ENCODE measurements around the gene TDP2. TPM values are rescaled to one million over a fixed set of nuclear protein-coding genes. Genes with fewer than 3 reads are reported as not detected.
A peak's percentile ranks its signal among the peaks of the same experiment; 100 is the strongest.
"Not testable (repeated sequence)": the region's sequence is repeated elsewhere in the genome, so short reads cannot be mapped to it uniquely, and the experiment has no call there.

TDP2 gene
- total and polyA plus RNA-seq, 9 of the 15 experiments (the other 6 are each of a cell fraction or from before 2014, with no cell fraction given), result 27.7 to 60.1 (median 31.8) TPM

GRCh38 chr6:24662236-24662635 lies 4.5 kb downstream of the TDP2 start:
- intact Hi-C loops (cut with micrococcal nuclease) (no loop called here), in situ Hi-C loops (cut with MboI) (no loop called here)
- no peak for ATAC-seq
- WGBS (ENCODE audit: insufficient coverage, low coverage, missing lambda C conversion rate), result 92% methylated on average over 10 of the region's 10 CpGs
- Histone ChIP-seq H3K27me3 (ENCODE audit: control insufficient read depth in 2 of 2, insufficient read depth in 2 of 2, low read length in 2 of 2) (no peaks in the 10 kb centered on the region), H3K9ac (ENCODE audit: insufficient read depth in 1 of 2, low read depth in 2 of 2, low read length in 2 of 2) (no peak overlapping the region), H2AFZ (ENCODE audit: low read depth, low read length) (no peak overlapping the region), H3K4me3 (no peak overlapping the region), H3K9me3 (replicated peaks; ENCODE audit: control insufficient read depth, insufficient read depth, low read depth, low read length) (no peaks in the 10 kb centered on the region), H4K20me1 (replicated peaks; ENCODE audit: control insufficient read depth, insufficient read depth, low read length) (no peaks in the 10 kb centered on the region), H3K4me1 (replicated peaks in 1 of 2; ENCODE audit: control insufficient read depth in 2 of 2, insufficient read depth in 2 of 2, low read length in 2 of 2) (peaks cover 3 to 28% of the 10 kb centered on the region in 2 experiments; a peak in 3 of 5 replicates), H3K4me2 (ENCODE audit: insufficient read depth, low read length) (no peak overlapping the region), H3K79me2 (ENCODE audit: control insufficient read depth, insufficient read depth, low read length) (peaks cover 47% of the 10 kb centered on the region), H3K36me3 (ENCODE audit: control insufficient read depth, insufficient read depth, low read length) (peaks cover 52% of the 10 kb centered on the region), H3K27ac (ENCODE audit: extremely low read depth, low read depth, low read length) (no peak overlapping the region), H3K9me1 (ENCODE audit: control insufficient read depth, insufficient read depth, low read length) (no peaks in the 10 kb centered on the region)
- ChIA-PET CTCF (ENCODE audit: low intra/inter-chr PET ratio) (no interaction called here), POLR2A (interaction anchor here (0.6 kb wide), 1 partner anchor 19 kb away, joined by 3 read pairs; no protein-coding TSS in a partner anchor)
- no peak for FAIRE-seq
- no TSS peak for BruUV-seq (replicated peaks)
- no peak for DNase-seq (ENCODE audit: extremely low read depth in 1 of 4, low spot score in 3 of 4)
- TF ChIP-seq POLR2G (IDR thresholded peaks at IDR 0.05; ENCODE audit: low read depth, low read length), result no peak
- 0 out of 2 replicates have a peak, but pooled peaks have one; percentile 2 for TF ChIP-seq POLR2A (conservative IDR thresholded peaks at IDR 0.05)

DNA sequence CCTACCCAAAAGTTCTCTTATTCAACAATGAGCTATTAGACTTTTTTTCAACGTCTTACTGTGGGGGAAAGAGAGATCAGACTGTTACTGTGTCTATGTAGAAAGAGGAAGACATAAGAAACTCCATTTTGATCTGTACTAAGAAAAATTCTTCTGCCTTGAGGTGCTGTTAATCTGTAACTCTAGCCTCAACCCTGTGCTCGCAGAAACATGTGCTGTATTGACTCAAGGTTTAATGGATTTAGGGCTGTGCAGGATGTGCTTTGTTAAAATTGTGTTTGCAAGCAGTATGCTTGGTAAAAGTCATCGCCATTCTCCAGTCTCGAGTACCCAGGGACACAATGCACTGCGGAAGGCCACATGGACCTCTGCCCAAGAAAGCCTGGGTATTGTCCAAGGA lies 4.9 kb downstream of the TDP2 start:
- H3K27ac ChIP-seq (ENCODE audit: extremely low read depth, low read depth, low read length); H3K9me3 ChIP-seq (replicated peaks; ENCODE audit: control insufficient read depth, insufficient read depth, low read depth, low read length); H3K27me3 ChIP-seq (ENCODE audit: control insufficient read depth in 2 of 2, insufficient read depth in 2 of 2, low read length in 2 of 2); H2AFZ ChIP-seq (ENCODE audit: low read depth, low read length); H3K9ac ChIP-seq (ENCODE audit: insufficient read depth in 1 of 2, low read depth in 2 of 2, low read length in 2 of 2); DNase-seq (ENCODE audit: extremely low read depth in 1 of 4, low spot score in 3 of 4); ATAC-seq; in situ Hi-C loops (cut with MboI); intact Hi-C loops (cut with micrococcal nuclease); CTCF ChIA-PET (ENCODE audit: low intra/inter-chr PET ratio); FAIRE-seq; H3K4me2 ChIP-seq (ENCODE audit: insufficient read depth, low read length); BruUV-seq (replicated peaks); H3K9me1 ChIP-seq (ENCODE audit: control insufficient read depth, insufficient read depth, low read length); H4K20me1 ChIP-seq (replicated peaks; ENCODE audit: control insufficient read depth, insufficient read depth, low read length); H3K4me3 ChIP-seq; TF ChIP-seq NR4A1 (CRISPR knock-in tag; IDR thresholded peaks at IDR 0.05): not testable (repeated sequence)
- 0 out of 2 replicates have a peak, but pooled peaks have one; percentile 50 for TF ChIP-seq PTTG1 (tag; IDR thresholded peaks at IDR 0.05; ENCODE audit: low read depth)
- TF ChIP-seq, protein P1, sequence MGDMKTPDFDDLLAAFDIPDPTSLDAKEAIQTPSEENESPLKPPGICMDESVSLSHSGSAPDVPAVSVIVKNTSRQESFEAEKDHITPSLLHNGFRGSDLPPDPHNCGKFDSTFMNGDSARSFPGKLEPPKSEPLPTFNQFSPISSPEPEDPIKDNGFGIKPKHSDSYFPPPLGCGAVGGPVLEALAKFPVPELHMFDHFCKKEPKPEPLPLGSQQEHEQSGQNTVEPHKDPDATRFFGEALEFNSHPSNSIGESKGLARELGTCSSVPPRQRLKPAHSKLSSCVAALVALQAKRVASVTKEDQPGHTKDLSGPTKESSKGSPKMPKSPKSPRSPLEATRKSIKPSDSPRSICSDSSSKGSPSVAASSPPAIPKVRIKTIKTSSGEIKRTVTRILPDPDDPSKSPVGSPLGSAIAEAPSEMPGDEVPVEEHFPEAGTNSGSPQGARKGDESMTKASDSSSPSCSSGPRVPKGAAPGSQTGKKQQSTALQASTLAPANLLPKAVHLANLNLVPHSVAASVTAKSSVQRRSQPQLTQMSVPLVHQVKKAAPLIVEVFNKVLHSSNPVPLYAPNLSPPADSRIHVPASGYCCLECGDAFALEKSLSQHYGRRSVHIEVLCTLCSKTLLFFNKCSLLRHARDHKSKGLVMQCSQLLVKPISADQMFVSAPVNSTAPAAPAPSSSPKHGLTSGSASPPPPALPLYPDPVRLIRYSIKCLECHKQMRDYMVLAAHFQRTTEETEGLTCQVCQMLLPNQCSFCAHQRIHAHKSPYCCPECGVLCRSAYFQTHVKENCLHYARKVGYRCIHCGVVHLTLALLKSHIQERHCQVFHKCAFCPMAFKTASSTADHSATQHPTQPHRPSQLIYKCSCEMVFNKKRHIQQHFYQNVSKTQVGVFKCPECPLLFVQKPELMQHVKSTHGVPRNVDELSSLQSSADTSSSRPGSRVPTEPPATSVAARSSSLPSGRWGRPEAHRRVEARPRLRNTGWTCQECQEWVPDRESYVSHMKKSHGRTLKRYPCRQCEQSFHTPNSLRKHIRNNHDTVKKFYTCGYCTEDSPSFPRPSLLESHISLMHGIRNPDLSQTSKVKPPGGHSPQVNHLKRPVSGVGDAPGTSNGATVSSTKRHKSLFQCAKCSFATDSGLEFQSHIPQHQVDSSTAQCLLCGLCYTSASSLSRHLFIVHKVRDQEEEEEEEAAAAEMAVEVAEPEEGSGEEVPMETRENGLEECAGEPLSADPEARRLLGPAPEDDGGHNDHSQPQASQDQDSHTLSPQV (IDR thresholded peaks at IDR 0.05), result peak; percentile 80
- 0 out of 2 replicates have a peak, but pooled peaks have one; percentile 52 for TF ChIP-seq NR4A1 (tag; IDR thresholded peaks at IDR 0.05)
- peak; percentile 55; the same call in 1 of the 2 replicates for TF ChIP-seq PTRF (tag; IDR thresholded peaks at IDR 0.05)
- TF ChIP-seq DMBX1 (CRISPR knock-in tag; IDR thresholded peaks at IDR 0.05; ENCODE audit: borderline replicate concordance), result 0 out of 2 replicates have a peak, but pooled peaks have one; percentile 7
- WGBS (ENCODE audit: insufficient coverage, low coverage, missing lambda C conversion rate), result 83% methylated on average over 5 of the region's 5 CpGs
- Histone ChIP-seq H3K4me1 (replicated peaks in 1 of 2; ENCODE audit: control insufficient read depth in 2 of 2, insufficient read depth in 2 of 2, low read length in 2 of 2) (peaks cover 3 to 28% of the 10 kb centered on the region in 2 experiments; a peak in 3 of 5 replicates), H3K36me3 (ENCODE audit: control insufficient read depth, insufficient read depth, low read length) (peaks cover 55% of the 10 kb centered on the region), H3K79me2 (ENCODE audit: control insufficient read depth, insufficient read depth, low read length) (peaks cover 44% of the 10 kb centered on the region)
- POLR2A ChIA-PET, result interaction anchor here (0.6 kb wide), 1 partner anchor 19 kb away, joined by 3 read pairs; no protein-coding TSS in a partner anchor
